ENCODE measurements around the gene POLR2A. TPM values are rescaled to one million over a fixed set of nuclear protein-coding genes. Genes with fewer than 3 reads are reported as not detected.

The POLR2A gene
- polyA plus RNA-seq, 3 donors = 12.1 to 27.9 (median 25.4) TPM

DNA sequence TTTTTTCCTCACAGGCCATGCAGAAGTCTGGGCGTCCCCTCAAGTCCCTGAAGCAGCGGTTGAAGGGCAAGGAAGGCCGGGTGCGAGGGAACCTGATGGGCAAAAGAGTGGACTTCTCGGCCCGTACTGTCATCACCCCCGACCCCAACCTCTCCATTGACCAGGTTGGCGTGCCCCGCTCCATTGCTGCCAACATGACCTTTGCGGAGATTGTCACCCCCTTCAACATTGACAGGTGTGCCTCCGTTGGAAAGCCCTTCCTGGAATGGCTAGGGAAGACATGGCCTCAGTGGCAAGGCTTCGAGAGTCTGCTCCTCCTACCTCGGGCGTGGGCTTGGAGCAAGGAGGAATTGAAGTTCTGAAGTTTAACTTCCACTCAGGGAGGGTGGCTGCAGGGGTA, 13.5 kb downstream of the POLR2A start:
- H3K4me2 ChIP-seq (replicated peaks; ENCODE audit: extremely low read depth, low read length, poor library complexity, severe bottlenecking) = no peak overlapping the region
- H3K9me3 ChIP-seq (replicated peaks in 1 of 2; ENCODE audit: control insufficient read depth in 1 of 2, insufficient read depth in 1 of 2, low read length in 2 of 2) = no peaks in the 10 kb centered on the region
- H3K9ac ChIP-seq (ENCODE audit: insufficient read depth, low read length, poor library complexity, severe bottlenecking) = no peak overlapping the region
- 93% methylated on average over 6 of the region's 14 CpGs for WGBS (ENCODE audit: insufficient coverage)
- Mint-ChIP-seq H3K36me3 (peaks cover 83 to 91% of the 10 kb centered on the region in 2 donors), H3K9me3 (no peaks in the 10 kb centered on the region), H3K4me1 (peaks cover 6% of the 10 kb centered on the region), H3K27me3 (ENCODE audit: low read depth in 3 of 3) (peaks cover 0 to 4% (median 0%) of the 10 kb centered on the region in 3 donors), H3K27ac (peak overlapping the region in 1 of 7 donors; percentile 50), H3K4me3 (no peak overlapping the region)
- H3K79me2 ChIP-seq (ENCODE audit: insufficient read depth, low read length) = peaks cover 42% of the 10 kb centered on the region
- H3K27me3 ChIP-seq (ENCODE audit: control insufficient read depth in 2 of 2, insufficient read depth in 2 of 2, low read length in 2 of 2) = no peaks in the 10 kb centered on the region
- H2AFZ ChIP-seq (ENCODE audit: insufficient read depth, low read depth, low read length, poor library complexity, severe bottlenecking) = no peak overlapping the region
- intact Hi-C loops (cut with micrococcal nuclease) = no loop called here
- no peak for DNase-seq
- H3K4me1 ChIP-seq (ENCODE audit: control insufficient read depth in 1 of 2, insufficient read depth in 2 of 2, low read length in 2 of 2) = no peaks in the 10 kb centered on the region
- H4K20me1 ChIP-seq (ENCODE audit: insufficient read depth, low read length) = peaks cover 68% of the 10 kb centered on the region
- no peak overlapping the region for H3K27ac ChIP-seq (ENCODE audit: low read depth in 1 of 2, low read length in 2 of 2)
- H3K4me3 ChIP-seq (replicated peaks in 1 of 3; ENCODE audit: low read depth in 2 of 3, low read length in 3 of 3) = no peak overlapping the region
- no peak for TF ChIP-seq CTCF (IDR thresholded peaks at IDR 0.05)
- H3K36me3 ChIP-seq (replicated peaks in 1 of 2; ENCODE audit: control insufficient read depth in 1 of 2, insufficient read depth in 2 of 2, low read length in 2 of 2) = peaks cover 75 to 91% of the 10 kb centered on the region in 2 donors

DNA sequence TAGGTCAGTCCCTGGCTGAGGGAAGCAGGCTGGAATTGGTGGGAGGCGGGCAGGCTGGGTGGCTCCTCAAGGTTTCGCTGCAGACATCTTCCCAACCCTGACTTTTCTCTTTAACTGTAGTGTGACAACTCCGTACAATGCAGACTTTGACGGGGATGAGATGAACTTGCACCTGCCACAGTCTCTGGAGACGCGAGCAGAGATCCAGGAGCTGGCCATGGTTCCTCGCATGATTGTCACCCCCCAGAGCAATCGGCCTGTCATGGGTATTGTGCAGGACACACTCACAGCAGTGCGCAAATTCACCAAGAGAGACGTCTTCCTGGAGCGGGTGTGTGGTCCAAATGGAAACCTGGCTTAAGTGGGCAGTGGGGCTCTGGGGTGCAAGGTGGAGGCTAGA, 15.0 kb downstream of the POLR2A start:
- Mint-ChIP-seq H3K4me3 (no peak overlapping the region), H3K27me3 (ENCODE audit: low read depth in 3 of 3) (peaks cover 0 to 5% (median 1%) of the 10 kb centered on the region in 3 donors), H3K27ac (peak overlapping the region in 3 of 7 donors; percentile 21 to 65 (median 59)), H3K36me3 (peaks cover 84 to 96% of the 10 kb centered on the region in 2 donors), H3K9me3 (no peaks in the 10 kb centered on the region), H3K4me1 (no peaks in the 10 kb centered on the region)
- Histone ChIP-seq H3K4me1 (ENCODE audit: control insufficient read depth in 1 of 2, insufficient read depth in 2 of 2, low read length in 2 of 2) (no peaks in the 10 kb centered on the region), H3K36me3 (replicated peaks in 1 of 2; ENCODE audit: control insufficient read depth in 1 of 2, insufficient read depth in 2 of 2, low read length in 2 of 2) (peaks cover 87 to 95% of the 10 kb centered on the region in 2 donors), H3K4me2 (replicated peaks; ENCODE audit: extremely low read depth, low read length, poor library complexity, severe bottlenecking) (no peak overlapping the region), H3K4me3 (replicated peaks in 1 of 3; ENCODE audit: low read depth in 2 of 3, low read length in 3 of 3) (no peak overlapping the region), H3K9me3 (replicated peaks in 1 of 2; ENCODE audit: control insufficient read depth in 1 of 2, insufficient read depth in 1 of 2, low read length in 2 of 2) (no peaks in the 10 kb centered on the region), H4K20me1 (ENCODE audit: insufficient read depth, low read length) (peaks cover 68% of the 10 kb centered on the region), H3K9ac (ENCODE audit: insufficient read depth, low read length, poor library complexity, severe bottlenecking) (no peak overlapping the region), H2AFZ (ENCODE audit: insufficient read depth, low read depth, low read length, poor library complexity, severe bottlenecking) (no peak overlapping the region), H3K27me3 (ENCODE audit: control insufficient read depth in 2 of 2, insufficient read depth in 2 of 2, low read length in 2 of 2) (no peaks in the 10 kb centered on the region), H3K27ac (ENCODE audit: low read depth in 1 of 2, low read length in 2 of 2) (no peak overlapping the region), H3K79me2 (ENCODE audit: insufficient read depth, low read length) (peaks cover 27% of the 10 kb centered on the region)
- intact Hi-C loops (cut with micrococcal nuclease) = no loop called here
- DNase-seq = no peak
- WGBS (ENCODE audit: insufficient coverage) = 96% methylated on average over 9 of the region's 11 CpGs
- TF ChIP-seq CTCF (IDR thresholded peaks at IDR 0.05) = no peak

All from CD14-positive monocyte (primary cell).